Frontal cortex (tissue), 4 donors: ENCODE results near the gene KNTC1. TPM values are rescaled to one million over a fixed set of nuclear protein-coding genes. Genes with fewer than 3 reads are reported as not detected.
"Not testable (repeated sequence)": the region's sequence is repeated elsewhere in the genome, so short reads cannot be mapped to it uniquely, and the experiment has no call there.

ENCODE experiments used
- DNase-seq, 2 donors: peaks; one replicate each; pipeline ENCODE4 v3.0.0; 2012; ENCODE audit warnings: low spot score in 2 of 2
- FAIRE-seq: peaks from 2 replicates; lab custom pipeline; 2012; peaks lifted over from hg19 to GRCh38; lab: Jason Lieb, UNC
- total RNA-seq: library from RNA; depleted of rRNA; stranded (reverse); fragments of >200 nt; gene quantifications from one replicate; pipeline ENCODE4 v1.2.3, GENCODE V29; 2014
- donor health status: control.
- donor health status: control.
- donor health status: control.

The KNTC1 gene
- total RNA-seq, 1 donor from 2014 or later, result 25.3 TPM

GRCh38 chr12:122503783-122504590 is 23.1 kb upstream of the KNTC1 start:
- DNase-seq (no peak), FAIRE-seq (no peak)

DNA sequence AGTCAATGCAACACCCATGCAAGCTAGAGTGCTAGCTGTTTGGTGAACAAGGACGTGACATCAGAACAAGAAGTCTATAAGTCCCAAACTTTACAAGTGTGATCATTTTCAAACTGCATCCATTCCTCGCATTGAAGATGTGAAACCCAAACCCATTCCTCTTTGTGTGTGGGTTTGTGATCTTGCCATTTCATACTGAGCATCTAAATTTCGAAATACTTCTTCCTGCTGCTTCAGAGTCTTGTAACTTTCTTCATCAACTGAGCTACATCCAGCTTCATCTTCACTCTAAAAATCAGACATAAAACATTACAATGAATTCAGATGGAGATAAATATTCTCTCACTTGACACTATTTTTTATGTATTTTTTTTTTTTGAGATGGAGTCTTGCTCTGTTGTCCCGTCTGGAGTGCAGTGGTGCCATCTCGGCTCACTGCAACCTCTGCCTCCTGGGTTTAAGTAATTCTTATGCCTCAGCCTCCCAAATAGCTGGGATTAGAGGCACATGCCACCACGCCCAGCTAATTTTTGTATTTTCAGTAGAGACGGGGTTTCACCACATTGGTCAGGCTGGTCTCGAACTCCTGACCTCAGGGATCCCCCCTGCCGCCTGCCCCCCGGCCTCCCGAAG is 21.5 kb upstream of the KNTC1 start:
- FAIRE-seq, result no peak
- DNase-seq, result no peak

DNA sequence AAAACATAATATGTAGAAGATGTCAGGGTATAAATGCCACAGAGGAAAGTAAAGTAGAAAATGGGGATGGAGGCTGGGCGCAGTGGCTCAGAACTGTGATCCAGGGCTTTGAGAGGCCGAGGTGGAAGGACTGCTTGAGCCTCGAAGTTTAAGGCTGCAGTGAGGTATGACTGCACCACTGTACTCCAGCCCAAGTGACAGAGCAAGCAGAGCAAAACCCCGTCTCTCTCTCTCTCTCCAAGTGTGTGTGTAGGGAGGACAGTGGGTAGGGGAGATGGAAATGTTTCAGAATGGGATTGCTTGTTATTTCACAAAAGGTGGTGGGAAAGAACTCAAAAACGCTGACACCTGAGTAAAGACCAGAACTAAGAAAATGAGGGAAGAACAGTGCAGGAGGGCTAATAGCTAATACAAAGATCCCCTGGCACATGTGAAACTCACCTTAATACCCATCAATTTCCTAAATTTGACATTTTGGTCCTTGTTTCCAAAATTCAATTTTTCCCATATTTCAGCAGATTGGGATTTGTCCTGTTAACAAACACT is 20.6 kb upstream of the KNTC1 start:
- FAIRE-seq, result no peak

DNA sequence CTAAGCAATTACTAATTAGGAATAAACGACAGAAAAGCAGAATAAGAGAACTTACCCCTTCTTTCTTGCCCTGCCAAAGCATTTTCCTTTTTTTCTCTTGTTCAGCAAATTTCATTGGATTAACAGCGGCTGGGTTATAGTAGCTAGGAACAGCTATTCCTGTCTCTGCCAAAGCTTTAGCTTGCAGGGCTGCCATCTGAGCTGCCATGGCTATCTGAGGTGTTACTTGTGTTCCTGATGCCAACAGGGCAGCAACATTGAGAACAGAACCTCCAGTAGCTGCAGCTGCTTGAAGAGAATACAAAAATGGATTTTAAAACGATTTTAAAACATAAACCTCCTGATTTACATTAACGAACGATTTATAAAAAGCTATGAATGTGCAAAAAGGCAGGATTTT is 18.9 kb upstream of the KNTC1 start:
- FAIRE-seq (no peak), DNase-seq (no peak)

More for the DNA sequence above, 20.6 kb upstream of the KNTC1 start:
- DNase-seq, result no peak

- FAIRE-seq, result not testable (repeated sequence)
Observed at GRCh38 chr12:122513028-122513427, 14.0 kb upstream of the KNTC1 start.

DNA sequence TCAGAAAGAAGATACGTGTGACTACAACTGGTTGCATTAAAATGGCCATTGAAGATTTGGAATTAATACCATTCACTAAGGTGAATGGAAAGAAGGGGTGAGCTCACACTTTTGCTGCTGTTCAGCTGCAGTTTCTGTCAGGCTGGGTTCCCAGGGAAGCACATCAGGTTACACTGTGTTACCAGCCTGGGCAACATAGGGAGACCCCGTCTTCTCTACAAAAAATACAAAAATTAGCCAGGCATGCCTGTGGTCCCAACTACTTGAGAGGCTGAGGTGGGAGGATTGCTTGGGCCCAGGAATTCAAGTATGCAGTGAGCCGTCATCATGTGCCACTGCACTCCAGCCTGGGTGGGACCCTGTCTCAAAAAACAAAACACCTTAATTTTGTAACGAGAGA is 13.4 kb upstream of the KNTC1 start:
- DNase-seq (no peak), FAIRE-seq (no peak)

More at GRCh38 chr12:122513028-122513427, 14.0 kb upstream of the KNTC1 start:
- not testable (repeated sequence) for DNase-seq

GRCh38 chr12:122515275-122515674 is 11.8 kb upstream of the KNTC1 start:
- DNase-seq (no peak), FAIRE-seq (no peak)

DNA sequence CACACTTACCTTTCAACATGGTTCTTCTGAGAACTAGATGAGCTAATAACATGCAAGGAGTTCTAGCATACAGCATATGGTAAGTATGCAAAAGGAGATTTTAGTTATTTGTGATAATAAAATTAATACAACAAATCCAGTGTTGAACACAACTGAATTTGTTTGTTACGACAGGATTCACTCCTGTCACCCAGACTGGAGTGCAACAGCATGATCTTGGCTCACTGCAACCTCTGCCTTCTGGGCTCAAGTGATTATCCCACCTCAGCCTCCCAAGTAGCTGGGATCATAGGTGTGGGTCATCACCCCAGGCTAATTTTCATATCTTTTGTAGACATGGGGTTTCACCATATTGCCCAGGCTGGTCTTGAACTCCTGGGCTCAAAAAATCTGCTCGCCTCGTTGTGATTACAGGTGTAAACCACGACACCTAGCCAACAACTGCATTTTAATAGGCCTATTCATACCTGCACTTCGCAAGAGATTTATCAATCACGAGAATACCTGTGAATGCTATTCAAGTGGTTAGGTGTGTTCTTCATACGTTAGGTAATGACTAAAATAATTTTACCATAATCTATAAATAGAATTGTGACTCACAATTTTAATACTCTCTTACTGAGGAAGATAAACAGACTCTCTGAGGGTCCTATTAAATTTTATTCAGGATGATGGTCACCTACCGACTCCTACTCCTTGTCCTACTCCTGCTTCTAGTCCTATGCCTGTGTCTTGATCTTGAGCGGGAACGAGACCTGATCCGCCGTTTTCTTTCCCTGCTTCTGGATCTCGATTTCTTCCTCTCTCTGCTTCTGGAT is 10.3 kb upstream of the KNTC1 start:
- FAIRE-seq, result no peak
- DNase-seq, result no peak

DNA sequence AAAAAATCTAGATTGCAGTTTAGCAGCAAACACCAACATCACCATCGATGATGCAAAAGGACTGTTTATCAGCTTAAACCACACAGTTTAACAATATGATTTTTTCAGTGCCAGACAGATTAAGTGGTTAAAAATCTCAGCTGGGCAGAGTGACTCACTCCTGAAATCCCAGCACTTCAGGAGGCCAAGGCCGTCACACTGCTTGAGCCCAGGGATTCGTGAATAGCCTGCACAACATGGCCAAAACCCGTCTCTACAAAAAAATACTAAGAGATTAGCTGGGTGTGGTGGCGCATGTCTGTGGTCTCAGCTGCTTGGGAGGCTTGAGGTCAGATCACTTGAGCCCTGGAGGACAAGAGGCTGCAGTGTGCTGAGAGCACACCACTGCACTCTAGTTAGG is 9.2 kb upstream of the KNTC1 start:
- FAIRE-seq, result no peak
- DNase-seq, result no peak

DNA sequence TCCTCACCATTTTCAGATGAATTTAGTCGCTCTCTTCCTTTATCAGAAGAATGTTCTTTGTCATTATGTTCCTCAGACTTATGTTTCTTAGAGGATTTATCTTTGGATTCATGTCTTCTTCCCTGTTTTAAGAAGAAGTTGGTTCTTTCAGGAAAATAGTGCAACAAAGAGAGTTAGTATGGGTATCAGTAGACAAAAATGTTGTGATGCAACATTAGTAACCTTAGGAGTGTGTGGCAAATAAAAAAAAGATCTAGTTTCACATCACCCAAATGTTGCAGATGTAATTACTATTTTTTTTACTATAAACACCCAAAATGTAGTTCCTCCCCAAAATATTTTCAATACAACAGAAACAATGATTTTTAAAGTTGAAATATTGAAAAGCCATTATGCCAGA is 8.1 kb upstream of the KNTC1 start:
- FAIRE-seq (no peak), DNase-seq (no peak)

DNA sequence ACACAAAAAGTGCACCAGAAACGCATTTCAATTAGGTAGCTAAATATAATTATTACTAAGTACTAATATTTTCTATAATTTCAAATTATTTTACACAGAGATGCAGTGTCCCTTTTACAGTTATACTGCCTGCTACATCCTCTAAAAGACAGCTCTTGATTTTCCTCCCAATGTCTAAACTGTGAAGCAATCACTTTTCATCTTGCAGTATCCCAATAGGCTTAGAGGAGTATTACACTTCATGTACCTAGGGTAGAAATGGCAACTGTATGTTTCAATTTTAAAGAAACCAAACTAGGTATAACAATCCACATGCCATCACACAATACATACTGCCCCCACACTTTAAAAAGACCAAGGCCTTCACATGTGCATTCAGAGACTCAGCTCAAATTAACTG is 7.6 kb upstream of the KNTC1 start:
- FAIRE-seq (no peak), DNase-seq (no peak)

- DNase-seq (no peak), FAIRE-seq (no peak)
Observed at GRCh38 chr12:122520676-122521075, 6.4 kb upstream of the KNTC1 start.

GRCh38 chr12:122523280-122523679 is 3.8 kb upstream of the KNTC1 start:
- no peak for FAIRE-seq

GRCh38 chr12:122523846-122524718 is 3.0 kb upstream of the KNTC1 start:
- no peak for DNase-seq
- no peak for FAIRE-seq

More at GRCh38 chr12:122523280-122523679, 3.8 kb upstream of the KNTC1 start:
- no peak for DNase-seq

- DNase-seq (peak in 1 of 2 donors; percentile 7), FAIRE-seq (no peak)
Observed at GRCh38 chr12:122527478-122527944, 462 bp downstream of the KNTC1 start.

- DNase-seq (no peak), FAIRE-seq (no peak)
Observed at GRCh38 chr12:122528582-122528981, 1.5 kb downstream of the KNTC1 start.

DNA sequence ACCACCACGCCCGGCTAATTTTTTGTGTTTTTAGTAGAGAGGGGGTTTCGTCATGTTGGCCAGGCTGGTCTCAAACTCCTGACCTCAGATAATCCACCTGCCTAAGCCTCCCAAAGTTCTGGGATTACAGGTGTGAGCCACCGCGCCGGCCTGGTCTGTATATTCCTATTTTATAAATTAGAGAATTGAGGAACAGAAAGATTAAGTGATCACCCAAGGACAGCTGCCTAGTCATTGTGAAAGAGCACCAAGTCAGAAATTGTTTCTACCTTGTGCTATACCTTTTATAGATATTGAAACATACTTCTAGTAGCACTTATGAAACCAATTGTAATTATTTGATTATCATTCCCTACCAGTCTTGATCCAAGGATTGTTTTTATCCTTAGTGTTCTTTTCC is 1.9 kb downstream of the KNTC1 start:
- DNase-seq (no peak), FAIRE-seq (no peak)

DNA sequence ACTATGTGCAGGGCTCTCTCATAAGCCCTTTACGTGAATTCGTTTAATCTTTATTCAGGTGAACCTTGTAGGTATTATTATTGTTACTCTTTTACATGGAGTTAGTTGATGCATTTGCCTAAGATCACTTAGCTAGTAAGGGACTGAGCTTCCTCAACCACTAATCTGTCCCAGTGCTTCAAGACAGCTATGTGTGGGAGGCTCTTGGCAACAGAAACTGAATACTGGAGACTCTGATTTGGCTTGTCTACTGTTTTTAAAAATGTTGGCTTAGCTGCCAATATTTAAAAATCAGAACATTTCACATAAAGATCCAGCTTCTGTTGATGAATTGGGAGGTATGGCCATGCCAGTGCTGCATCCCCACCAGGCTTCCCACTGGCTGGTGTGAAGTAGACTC is 6.8 kb downstream of the KNTC1 start:
- no peak for DNase-seq

GRCh38 chr12:122537021-122537420 is 10.0 kb downstream of the KNTC1 start:
- no peak for FAIRE-seq
- DNase-seq, result no peak

More for the DNA sequence above, 6.8 kb downstream of the KNTC1 start:
- FAIRE-seq, result no peak
